Measurements from ENCODE around the gene TSR3.

The TSR3 gene

GRCh38 chr16:1351582-1352362, at the start of gene TSR3, which contains the start of gene GNPTG:
TSR3 (minus strand) TSS chr16:1351878; CDS start chr16:1351804, 74 bp downstream.
GNPTG (plus strand) TSS chr16:1351931; CDS start chr16:1351966, 35 bp downstream.
- DNase-seq: peak; percentile 89

DNA sequence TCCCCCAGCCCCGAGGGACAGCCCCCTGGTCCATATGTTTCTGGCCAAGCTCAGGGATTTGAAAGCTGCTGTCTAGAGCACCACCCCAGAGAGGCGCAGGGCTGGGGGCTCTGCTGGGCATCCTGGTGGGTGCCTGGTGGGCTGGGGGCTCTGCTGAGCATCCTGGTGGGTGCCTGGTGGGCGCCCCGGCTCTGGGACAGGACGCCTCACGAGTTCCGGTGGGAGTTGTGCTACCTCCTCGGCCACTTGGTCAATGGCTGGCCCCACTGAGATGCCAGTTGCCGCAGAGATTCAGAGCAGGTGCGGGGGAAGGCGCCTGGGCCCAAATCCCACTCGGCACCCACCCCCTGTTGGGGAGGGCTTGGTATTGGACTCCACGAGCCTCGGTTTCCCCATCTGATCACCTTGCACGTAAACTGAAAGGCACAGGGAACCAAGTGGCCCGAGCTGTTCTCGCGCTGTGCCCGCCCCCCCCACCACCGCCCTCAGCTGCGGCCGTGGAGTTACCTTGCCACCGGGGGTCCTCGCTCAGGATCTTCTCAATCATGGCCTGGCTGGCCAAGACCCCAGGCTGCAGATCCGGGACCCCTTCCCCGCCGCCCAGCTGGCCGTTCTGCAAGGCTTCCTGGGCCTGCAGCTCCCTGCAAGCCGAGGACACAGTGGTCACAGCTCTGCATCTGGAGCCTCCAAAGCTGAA, 49.5 kb upstream of the TSR3 start:
- no peak for DNase-seq

- no peak for DNase-seq
These were observed 47.3 kb upstream of the TSR3 start for GRCh38 chr16:1398826-1399581.

- no peak for DNase-seq
These were observed 46.7 kb upstream of the TSR3 start for GRCh38 chr16:1398351-1398750.

DNA sequence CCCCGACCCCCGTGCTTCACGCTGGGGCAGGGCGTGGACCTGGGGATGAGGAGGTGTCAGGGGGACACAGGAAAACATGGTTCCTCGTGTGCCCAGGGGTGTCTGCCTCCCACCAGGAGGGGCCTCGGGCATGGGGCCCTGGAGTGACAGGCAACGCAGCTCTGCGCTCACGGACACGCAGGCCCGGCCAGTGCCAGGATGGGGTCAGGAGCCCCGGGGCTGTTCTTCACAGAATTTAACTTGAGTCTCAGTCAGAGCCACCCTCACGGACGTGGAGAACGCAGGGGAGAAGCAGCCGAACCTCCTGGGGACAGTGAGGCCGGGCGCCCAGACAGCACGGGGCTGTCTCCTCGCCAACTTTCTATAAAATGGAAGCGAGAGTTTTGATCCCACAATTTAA, 46.1 kb upstream of the TSR3 start:
- DNase-seq: no peak

DNA sequence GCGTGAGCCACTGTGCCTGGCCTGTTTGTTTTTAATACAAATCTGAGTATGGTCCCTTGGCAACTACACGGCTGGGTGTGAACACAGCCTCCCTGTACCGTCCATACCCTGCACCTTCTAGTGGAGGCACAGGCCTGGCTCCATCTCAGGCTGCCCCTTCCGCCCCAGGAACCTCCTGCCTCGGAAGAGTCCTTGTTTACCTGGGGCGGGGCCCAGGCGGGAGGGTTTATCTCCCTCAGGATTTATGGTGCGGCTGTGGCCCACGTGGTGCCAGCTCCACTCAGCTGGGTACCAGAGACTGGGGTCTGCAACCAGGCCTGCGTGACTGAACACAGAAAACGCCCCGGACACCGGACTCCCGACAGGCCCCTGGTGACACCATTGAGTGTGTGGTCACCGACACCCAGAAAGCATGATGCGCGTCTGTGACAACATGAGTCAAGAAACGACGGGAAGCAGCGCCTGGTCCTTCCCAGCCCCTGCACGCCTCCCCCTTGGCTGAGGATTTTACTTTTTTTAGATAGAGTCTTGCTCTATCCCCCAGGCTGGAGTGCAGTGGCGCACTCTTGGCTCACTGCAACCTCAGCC, 43.9 kb upstream of the TSR3 start:
- no peak for DNase-seq

DNA sequence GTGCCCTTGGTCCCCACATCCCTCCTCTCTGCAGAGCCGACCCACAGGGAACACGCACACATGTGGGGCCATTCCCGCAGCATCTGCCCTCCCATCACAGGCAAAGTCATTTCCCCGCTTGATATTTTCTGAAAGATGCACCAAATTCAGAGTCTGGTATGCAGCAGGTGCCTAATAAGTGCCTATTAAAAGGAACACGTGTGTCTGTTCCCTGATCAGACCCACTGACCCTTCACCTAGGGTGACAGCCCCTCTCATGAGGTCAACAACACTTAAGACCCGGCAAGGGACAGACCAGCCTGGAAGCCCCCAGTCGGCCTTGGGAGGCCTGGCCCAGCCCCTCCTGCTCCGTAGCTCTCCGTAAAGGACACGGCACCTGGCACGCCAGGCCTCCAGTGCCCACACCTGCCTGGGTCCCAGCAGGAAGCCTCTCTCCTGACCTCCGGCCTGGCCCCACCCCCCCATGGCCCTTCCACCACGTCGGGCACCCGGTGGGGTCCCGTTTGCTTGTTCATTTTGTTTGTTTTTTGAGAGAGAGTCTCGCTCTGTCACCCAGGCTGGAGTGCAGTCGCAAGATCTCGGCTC, 42.8 kb upstream of the TSR3 start:
- no peak for DNase-seq

GRCh38 chr16:1393613-1394176, 42.0 kb upstream of the TSR3 start:
- DNase-seq: no peak

DNA sequence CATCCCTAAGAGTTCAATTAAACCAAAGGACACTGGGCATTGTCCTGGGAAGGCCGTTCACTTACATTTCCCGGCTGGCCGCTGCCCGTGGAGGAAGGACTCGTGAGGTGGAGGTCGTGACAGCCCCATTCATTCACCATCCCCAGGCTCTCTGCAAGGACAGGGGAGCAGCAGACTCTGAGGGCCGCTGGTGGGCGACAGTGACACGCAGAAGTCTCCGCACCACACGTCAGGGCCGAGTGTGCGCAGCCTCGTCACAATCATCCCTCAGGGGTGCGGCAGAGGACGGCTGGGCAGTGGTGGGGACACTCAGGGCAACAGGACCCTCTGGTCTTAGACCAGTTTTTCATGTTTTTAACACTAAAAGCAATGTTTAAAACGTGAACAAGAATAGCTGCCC, 41.1 kb upstream of the TSR3 start:
- DNase-seq: no peak

DNA sequence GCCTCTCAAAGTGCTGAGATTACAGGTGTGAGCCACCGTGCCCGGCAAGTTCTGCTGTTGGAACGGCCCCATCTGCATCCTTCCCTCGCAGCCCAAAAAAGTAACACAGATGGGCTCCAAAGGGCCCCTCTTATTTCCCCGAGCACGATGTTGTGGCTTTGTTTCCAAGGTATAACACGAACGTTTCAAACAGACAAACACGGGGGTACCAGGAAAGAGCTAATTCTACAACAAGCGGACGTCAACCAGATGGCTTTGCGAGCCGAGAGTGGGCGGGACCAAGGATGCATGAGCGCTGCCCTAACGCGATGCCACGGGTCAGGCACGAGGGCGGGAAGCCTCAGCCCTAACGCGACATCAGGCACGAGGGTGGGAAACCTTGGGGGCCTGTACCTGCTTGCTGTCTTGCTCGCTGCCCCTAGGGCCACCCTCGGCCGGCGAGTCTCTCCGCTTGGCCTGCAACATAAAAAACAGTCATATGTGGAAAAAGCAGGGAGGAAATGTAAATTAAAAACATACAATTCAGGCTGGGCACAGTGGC, 38.6 kb upstream of the TSR3 start:
- DNase-seq: no peak

- no peak for DNase-seq
These were observed 38.1 kb upstream of the TSR3 start for GRCh38 chr16:1389762-1390161.

- DNase-seq: no peak
These were observed 35.7 kb upstream of the TSR3 start for GRCh38 chr16:1387331-1387730.

DNA sequence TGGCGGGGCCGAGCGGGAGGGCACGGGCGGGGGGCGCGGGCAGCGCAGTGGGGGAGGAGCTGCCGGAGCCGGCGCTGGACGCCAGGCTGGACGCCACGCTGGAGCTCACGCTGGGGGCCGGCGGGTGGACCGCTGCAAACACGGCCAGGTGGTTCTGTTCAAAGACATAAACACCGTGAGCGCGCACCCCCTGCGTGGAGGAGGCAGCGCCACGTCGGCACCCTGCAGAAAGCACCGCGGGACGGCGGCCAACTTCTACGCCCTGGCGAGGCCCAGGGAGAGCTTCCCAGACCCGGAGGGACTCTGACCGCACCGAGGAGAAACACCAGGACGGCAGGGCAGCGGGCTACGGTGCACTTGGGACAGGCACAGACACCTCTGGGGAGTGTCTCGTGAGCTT, 33.6 kb upstream of the TSR3 start:
- no peak for DNase-seq

DNA sequence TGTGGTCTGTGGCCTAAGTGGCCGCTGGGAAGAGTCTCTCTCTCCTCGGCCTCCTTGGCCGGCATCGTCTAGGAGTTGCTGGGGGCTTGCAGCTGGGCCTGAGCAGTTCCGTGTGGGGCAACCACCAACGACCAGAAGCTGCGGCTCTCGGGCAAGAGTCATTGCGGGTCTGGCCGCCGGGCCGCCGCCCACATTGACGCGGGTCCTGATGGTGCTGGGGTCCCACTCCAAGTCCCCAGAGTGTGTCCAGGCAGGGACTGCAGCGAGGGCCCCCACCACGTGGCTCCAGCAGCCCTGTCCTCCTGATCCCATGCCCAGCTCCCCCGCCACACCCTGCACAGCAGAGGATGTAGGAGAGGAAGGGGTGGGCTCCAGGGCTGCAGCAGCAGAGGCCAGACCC, 31.9 kb upstream of the TSR3 start:
- no peak for DNase-seq

DNA sequence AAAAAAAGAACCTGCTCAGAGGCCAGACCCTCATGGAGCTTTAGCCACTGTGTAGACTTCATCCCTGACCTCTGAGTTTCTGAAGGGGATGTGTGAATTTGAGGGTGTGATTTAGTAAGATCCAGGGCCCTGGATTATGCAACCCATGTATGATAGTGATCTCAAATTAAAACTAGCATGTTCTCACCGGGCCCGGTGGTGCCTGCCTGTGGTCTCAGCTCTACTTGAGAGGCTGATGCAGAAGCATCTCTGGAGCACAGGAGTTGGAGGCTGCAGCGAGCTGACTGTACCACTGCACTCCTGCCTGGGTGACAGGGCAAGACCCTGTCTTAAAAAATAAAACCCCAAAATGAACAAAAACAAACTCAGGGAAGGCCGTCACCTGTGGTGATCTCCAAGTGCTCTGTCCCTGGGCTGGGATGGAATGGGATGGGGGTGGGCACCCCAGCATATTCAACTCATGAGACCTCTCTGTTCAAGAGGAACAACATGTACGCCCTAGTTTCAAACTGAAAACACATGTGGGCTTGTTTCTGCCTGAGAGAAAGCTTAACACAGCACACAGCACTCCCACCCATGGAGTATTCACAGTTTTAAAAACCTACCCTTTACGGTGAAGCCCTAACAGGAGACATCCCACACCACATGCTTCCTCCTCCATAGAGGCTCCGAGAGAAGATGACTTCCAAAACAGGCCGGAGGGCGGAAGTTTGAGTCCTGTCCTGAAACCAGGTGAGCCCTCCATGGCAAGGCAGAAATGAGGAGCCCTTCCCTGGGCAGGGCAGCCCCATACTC, 30.1 kb upstream of the TSR3 start:
- no peak for DNase-seq

GRCh38 chr16:1380195-1380594, 28.5 kb upstream of the TSR3 start:
- no peak for DNase-seq

DNA sequence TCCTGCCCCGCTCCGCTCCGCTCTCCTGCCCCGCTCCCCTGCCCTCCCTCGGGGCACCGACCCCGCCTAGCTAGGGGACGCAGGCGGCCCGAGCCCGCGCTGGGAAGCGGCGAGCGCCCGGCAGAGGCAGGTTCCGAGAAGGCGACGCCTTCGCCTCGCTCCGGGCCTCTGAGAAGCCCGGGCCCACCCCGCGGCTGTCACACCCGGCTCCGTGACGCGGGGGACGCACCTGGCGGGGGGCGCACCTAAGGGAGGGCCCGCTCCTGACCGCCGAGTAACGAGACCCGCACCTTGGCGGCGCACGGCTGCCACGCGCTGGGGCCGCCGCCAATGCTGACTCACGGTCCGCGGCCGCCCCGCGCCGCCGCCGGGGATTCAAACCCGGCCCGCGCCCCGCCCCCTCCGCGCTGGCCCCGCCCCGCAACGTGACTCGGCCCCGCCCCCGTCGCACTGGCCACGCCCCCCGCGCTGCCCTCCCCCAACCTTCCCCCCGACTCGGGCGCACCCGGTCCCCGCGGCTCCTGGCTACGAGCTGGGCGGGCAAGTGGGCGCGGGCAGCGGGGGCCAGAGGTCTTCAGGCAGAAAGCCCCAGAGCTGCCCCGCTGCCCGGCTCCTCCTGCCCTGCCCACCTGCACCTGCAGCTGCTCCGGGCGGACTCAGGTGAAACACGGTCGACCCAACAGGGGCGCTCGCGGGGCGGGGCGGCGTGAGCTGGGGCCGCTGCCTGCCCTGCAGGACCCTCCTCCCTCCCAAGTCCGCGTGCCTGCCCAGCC, 27.8 kb upstream of the TSR3 start:
- DNase-seq: peak; percentile 84

DNA sequence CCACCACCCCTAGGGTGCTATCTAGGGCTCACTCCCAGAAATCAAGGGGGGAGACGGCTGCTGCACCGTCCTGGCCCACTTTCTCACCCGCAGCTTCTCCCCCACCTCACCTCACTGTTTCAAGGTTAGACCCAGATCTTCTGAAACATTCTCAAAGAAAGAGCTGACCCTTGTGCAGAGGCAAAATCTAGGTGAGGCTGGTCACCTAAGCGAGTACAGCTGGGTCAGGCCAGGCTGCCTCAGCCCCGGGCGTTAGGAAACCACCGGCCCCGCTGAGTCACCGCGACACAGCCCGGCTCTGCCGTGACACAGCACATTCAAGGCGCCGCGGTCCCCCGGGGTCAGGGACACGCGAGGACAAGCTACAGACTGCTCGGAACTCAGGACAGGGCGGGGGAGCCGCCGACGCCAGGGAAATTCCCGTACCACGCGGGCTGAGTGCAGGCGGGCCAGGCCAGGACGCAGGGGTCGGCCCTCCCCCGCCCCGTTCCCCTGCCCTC, 27.2 kb upstream of the TSR3 start:
- peak; percentile 81 for DNase-seq

- no peak for DNase-seq
These were observed 26.6 kb upstream of the TSR3 start for GRCh38 chr16:1378087-1378803.

All from stimulated activated CD8-positive, alpha-beta memory T cell treated with anti-CD3 and anti-CD28 coated beads, Interleukin-4, amount 100 ng/mL, for 48 hours (primary cell).